AG20443 (cell line): ENCODE data around the gene IMMP2L.
"Not testable (repeated sequence)": the region's sequence is repeated elsewhere in the genome, so short reads cannot be mapped to it uniquely, and the experiment has no call there.

Experiments used
- DNase-seq: peaks from one replicate; pipeline ENCODE4 v3.0.0; 2012; ENCODE audit warnings: low spot score, mixed read lengths

IMMP2L gene

DNA sequence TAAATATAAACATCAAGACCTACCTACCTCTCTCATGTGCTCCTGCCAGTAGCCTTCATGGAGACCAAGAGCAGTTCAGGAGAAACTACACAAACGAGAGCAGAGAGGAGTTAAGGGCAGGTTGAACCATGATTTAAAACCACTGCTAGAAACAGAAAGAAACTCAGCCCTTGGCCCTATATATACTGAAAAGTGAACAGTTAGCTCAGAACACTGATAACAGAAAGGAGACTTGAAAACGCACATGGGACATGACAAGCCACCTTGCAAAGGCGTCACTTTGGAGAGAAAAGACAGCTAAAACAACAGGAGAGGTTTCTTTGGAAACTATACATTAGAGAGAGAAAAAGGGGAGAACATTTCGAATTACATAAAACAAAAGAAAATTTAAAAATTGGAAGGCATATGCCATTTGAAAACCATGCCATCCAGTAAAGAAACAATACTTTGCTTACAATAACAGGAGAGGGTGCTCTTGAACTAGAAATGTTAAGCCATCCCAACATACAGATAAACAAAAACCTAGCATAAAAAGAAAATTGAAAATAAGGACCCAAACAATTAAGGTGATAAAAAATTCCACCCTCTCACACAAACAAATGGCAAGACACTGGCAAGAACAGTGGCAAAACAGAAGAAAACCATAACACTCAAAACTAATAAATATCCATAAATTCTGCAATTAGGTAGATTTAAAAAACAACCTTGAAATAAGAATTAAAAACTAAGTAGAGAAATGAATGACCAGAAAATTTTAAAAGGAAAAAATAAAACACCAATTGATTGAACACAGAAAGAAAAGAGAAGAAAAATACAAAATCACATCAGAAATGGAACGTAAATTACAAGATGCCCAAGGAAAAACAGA lies 232.7 kb downstream of the IMMP2L start:
- peak; percentile 9 for DNase-seq

- no peak for DNase-seq
Observed at GRCh38 chr7:111328487-111328886, 233.8 kb downstream of the IMMP2L start.

DNA sequence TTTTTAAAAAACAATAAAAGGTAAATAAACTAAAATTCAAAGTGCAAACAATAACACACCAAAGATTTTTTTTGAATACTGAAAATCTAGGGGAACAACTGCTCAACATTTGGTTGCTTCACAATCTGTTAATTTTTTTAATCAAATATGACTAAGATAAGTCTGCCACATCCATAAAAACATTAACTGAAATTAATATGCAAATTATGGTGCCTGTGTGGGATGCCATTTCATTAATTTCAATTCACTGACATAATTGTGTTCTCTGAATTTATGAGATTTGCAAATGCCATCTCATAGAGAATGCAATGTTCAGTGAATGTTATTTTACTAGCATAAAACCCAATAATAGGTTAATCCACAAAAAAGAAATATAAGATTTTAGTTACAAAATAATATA lies 237.5 kb downstream of the IMMP2L start:
- no peak for DNase-seq

- DNase-seq: no peak
Observed at GRCh38 chr7:111324228-111324627, 238.1 kb downstream of the IMMP2L start.

DNA sequence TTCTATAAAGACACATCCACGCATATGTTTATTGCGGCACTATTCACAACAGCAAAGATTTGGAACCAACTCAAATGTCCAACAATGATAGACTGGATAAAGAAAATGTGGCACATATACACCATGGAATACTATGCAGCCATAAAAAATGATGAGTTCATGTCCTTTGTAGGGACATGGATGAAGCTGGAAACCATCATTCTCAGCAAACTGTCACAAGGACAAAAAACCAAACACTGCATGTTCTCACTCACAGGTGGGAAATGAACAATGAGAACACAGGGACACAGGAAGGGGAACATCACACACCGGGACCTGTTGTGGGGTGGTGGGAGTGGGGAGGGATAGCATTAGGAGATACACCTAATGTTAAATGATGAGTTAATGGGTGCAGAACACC lies 238.6 kb downstream of the IMMP2L start:
- not testable (repeated sequence) for DNase-seq

- DNase-seq: no peak
Observed at GRCh38 chr7:111320133-111320532, 242.2 kb downstream of the IMMP2L start.

- peak; percentile 7 for DNase-seq
Observed at GRCh38 chr7:111312966-111313365, 249.3 kb downstream of the IMMP2L start.

- no peak for DNase-seq
Observed at GRCh38 chr7:111308691-111309090, 253.6 kb downstream of the IMMP2L start.

GRCh38 chr7:111301891-111302290 lies 260.4 kb downstream of the IMMP2L start:
- no peak for DNase-seq

DNA sequence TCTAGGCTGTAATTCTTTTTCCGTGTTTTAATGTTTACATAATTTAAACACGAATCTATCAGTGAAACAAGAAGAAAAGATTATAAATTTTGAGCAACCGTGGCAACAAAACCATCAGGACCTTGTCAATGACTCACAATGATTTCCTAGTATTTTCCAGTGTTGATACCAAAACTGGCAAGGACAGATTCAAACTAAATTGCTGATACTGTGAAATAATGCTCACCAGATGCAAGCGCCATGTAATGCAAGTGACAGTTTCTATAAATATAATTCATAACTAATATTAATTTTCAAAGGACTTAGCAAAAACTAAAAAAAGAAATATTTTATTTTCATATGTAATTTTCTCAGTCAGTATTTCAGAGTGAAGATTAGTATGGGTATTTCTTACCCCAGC lies 267.8 kb downstream of the IMMP2L start:
- DNase-seq: no peak

GRCh38 chr7:111292026-111292470 lies 270.2 kb downstream of the IMMP2L start:
- DNase-seq: peak; percentile 9

- DNase-seq: no peak
Observed at GRCh38 chr7:111290982-111291381, 271.3 kb downstream of the IMMP2L start.

DNA sequence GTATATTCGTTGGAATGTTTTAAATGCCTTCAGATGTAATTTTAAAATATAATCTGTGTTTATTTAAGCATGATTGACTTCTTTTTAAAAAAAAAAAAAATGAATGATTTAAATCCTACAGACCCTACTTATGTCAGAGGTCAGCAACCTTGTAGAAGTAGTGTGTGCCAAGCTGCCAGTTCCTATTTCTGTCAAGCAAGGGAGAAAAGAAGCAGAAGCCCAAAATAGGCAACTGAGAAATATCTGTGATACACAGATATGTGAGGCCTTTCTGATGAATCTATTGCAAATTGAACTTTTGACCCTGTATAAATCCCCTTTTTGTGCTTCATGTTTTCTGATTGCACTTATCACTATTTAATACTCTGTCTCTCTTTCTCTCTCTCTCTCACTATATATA lies 271.9 kb downstream of the IMMP2L start:
- no peak for DNase-seq

GRCh38 chr7:111288441-111288840 lies 273.9 kb downstream of the IMMP2L start:
- DNase-seq: not testable (repeated sequence)

- no peak for DNase-seq
Observed at GRCh38 chr7:111282626-111283025, 279.7 kb downstream of the IMMP2L start.

DNA sequence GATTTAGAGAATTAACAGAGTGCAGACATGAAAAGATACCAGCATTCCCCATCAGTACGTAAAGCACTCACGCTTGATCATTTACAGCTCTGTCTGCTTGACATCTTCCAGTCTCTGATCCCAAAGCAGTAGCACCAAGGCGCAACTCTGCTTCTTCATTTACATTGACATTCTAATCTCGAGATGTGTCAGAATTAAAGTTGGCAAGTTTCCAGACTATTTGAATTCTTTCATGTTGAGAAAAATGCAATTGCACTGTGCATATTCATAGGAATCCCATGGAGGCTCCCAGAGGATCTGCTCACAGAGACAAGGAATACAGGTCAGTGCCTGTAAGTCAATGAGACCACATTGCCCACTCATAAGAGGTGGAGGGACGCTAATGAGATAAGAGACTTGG lies 287.4 kb downstream of the IMMP2L start:
- no peak for DNase-seq

GRCh38 chr7:111272092-111272491 lies 290.2 kb downstream of the IMMP2L start:
- no peak for DNase-seq

GRCh38 chr7:111270794-111271193 lies 291.5 kb downstream of the IMMP2L start:
- DNase-seq: not testable (repeated sequence)

DNA sequence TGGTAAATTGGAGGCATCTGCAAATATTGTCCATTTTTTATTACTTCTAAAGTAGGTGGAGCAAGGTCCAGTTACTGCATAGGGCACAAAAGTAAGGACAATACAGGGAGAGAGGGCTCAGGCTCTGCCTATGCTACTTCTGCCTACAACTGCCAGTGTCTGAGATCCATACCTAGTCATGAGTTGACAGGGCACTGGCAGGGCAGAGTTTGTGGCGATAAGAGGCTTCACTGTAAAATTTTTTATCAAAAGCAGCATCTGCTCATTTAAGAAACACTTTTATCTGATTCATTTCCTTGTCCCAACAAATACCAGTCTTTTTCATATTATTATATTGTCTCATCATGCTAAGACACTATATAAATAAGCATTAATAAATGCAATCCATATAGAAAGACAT lies 293.4 kb downstream of the IMMP2L start:
- DNase-seq: no peak

- DNase-seq: peak; percentile 45
Observed at GRCh38 chr7:111266613-111267012, 295.7 kb downstream of the IMMP2L start.

- no peak for DNase-seq
Observed at GRCh38 chr7:111265394-111265793, 296.9 kb downstream of the IMMP2L start.

DNA sequence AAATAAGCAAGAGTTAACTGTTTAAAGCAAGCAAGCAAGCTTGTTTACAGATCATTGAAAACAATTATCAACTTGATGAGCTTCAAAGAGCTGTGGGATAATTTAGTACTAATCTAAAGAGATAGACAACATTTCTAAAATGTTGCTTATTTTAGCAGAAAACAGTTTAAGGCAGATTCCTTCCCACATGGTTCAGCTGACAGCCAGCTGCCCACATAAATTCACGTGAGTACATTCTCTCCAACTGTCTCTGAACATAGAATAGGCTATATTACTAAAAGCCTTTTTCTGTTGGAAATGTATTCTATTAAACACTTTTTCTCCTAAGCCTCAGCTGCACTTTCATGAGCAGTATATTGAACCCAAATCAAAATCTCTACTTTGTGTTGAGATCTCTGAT lies 297.3 kb downstream of the IMMP2L start:
- no peak for DNase-seq

GRCh38 chr7:111264111-111264868 lies 298.0 kb downstream of the IMMP2L start:
- DNase-seq: no peak
